ENCODE results near the gene ADRA2A.
A peak's percentile ranks its signal among the peaks of the same experiment; 100 is the strongest.

ADRA2A gene

GRCh38 chr10:111087331-111087756 lies 10.5 kb downstream of the ADRA2A start:
- TF ChIP-seq CTCF (conservative IDR thresholded peaks at IDR 0.05; ENCODE audit: control insufficient read depth, insufficient read depth, low read depth, low read length) = no peak
- H3K4me3 ChIP-seq (ENCODE audit: control insufficient read depth, low read depth, low read length) = no peak overlapping the region
- DNase-seq (ENCODE audit: low read depth) = no peak

DNA sequence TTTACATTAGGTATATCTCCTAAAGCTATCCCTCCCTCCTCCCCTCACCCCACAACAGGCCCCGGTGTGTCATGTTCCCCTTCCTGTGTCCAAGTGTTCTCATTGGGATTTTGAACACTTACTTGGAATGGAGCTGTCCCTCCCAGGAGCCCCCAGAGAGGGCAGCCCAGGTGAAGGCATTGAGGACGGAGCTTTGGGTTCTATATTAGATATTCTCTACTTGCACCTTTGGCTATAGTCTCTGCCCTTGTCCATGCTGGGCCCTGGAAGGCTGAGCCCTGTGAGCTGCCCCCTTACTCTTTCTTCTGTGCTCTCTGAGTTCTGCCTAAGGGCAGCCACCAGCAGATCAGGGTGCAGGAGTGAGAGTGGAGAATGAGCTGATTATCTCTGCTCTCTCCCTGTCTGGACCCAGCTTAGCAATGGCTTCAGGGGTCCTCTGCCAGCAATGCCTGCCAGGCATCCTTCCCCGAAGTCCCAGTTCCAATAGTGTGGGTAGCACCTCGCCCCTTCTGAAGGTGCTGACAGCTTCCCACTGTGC lies 11.2 kb downstream of the ADRA2A start:
- no peak for DNase-seq (ENCODE audit: low read depth)
- H3K4me3 ChIP-seq (ENCODE audit: control insufficient read depth, low read depth, low read length) = no peak overlapping the region
- TF ChIP-seq CTCF (conservative IDR thresholded peaks at IDR 0.05; ENCODE audit: control insufficient read depth, insufficient read depth, low read depth, low read length) = no peak

DNA sequence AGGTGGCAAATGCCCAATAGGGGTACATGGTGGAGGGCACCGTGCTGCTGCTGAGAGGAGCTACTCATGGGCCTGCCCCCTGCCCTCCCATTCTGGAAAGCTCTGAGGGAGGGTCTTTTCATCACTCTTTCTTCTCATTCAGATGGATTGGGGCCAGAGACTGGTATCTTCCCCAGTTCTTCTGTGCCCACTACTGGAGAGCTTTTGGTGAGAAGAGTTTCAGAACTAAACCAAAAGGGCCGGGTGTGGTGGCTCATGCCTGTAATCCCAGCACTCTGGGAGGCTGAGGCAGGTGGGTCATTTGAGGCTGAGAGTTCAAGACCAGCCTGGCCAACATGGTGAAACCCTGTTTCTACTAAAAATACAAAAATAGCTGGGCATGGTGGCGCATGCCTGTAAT lies 12.5 kb downstream of the ADRA2A start:
- H3K4me3 ChIP-seq (ENCODE audit: control insufficient read depth, low read depth, low read length) = no peak overlapping the region
- no peak for TF ChIP-seq CTCF (conservative IDR thresholded peaks at IDR 0.05; ENCODE audit: control insufficient read depth, insufficient read depth, low read depth, low read length)
- DNase-seq (ENCODE audit: low read depth) = no peak

DNA sequence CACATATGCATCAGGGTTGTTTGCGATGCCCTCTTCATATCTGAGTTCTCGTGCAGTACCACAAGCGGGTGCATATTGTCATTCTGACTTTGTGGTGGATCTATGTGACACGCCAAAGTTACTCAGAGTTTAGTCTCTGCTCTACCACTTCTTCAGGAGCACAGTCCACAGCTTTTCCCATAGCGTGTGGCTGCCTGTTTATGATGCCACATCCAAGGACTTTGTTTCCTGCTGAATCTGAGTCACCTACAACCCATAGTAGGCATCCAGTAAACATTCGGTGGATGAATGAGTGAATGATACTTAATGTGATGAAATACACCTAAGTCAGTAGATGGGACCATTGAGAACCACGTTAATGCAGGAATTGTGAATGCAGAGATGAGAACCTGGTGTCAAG lies 15.0 kb downstream of the ADRA2A start:
- H3K4me3 ChIP-seq (ENCODE audit: control insufficient read depth, low read depth, low read length) = no peak overlapping the region
- no peak for TF ChIP-seq CTCF (conservative IDR thresholded peaks at IDR 0.05; ENCODE audit: control insufficient read depth, insufficient read depth, low read depth, low read length)
- DNase-seq (ENCODE audit: low read depth) = no peak

DNA sequence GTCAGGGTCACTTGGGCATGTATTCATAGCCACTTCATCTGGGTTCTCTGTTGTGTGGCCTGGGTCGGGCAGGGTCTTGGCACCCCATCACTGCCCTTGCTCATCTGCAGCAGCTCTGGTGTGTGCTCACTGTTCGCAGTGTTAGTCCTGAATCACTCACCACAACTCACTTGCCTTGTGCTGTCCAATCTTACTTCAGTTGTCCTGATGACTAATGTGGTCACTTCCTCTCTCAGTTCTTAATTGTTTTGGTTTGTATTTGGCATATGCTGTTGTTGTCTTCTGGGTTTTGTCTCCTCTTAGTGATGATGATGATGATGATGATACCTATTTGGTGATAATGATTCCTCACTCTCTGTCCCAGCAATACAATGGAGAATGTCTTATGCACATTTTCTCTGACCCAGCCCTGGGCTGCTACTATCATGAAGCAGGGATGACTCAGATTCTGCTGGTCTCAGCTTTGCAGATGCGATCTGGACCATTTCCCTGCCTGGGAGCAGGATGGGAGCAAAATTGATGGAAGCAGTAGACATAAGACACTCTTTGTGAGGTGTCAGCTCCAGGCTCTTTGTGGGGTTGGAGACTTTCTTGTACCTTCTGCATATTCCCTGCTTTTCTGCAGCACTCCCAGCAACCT lies 17.0 kb downstream of the ADRA2A start:
- DNase-seq (ENCODE audit: low read depth) = peak; percentile 85
- H3K4me3 ChIP-seq (ENCODE audit: control insufficient read depth, low read depth, low read length) = no peak overlapping the region
- no peak for TF ChIP-seq CTCF (conservative IDR thresholded peaks at IDR 0.05; ENCODE audit: control insufficient read depth, insufficient read depth, low read depth, low read length)

- DNase-seq (ENCODE audit: low read depth) = peak; percentile 54
- no peak overlapping the region for H3K4me3 ChIP-seq (ENCODE audit: control insufficient read depth, low read depth, low read length)
- TF ChIP-seq CTCF (conservative IDR thresholded peaks at IDR 0.05; ENCODE audit: control insufficient read depth, insufficient read depth, low read depth, low read length) = peak; percentile 22
Measured at GRCh38 chr10:111098679-111099437, 22.0 kb downstream of the ADRA2A start.

Measured in fibroblast of mammary gland (primary cell).